Activated CD8-positive, alpha-beta memory T cell treated with anti-CD3 and anti-CD28 coated beads, Interleukin-2, amount 50 U/mL, for 1 hour (primary cell): ENCODE results near the gene COL20A1.

Experiments used
- DNase-seq: peaks from one replicate; pipeline ENCODE4 v3.0.0-alpha.2; 2020; ENCODE audit errors: extremely low read depth

Gene COL20A1

DNA sequence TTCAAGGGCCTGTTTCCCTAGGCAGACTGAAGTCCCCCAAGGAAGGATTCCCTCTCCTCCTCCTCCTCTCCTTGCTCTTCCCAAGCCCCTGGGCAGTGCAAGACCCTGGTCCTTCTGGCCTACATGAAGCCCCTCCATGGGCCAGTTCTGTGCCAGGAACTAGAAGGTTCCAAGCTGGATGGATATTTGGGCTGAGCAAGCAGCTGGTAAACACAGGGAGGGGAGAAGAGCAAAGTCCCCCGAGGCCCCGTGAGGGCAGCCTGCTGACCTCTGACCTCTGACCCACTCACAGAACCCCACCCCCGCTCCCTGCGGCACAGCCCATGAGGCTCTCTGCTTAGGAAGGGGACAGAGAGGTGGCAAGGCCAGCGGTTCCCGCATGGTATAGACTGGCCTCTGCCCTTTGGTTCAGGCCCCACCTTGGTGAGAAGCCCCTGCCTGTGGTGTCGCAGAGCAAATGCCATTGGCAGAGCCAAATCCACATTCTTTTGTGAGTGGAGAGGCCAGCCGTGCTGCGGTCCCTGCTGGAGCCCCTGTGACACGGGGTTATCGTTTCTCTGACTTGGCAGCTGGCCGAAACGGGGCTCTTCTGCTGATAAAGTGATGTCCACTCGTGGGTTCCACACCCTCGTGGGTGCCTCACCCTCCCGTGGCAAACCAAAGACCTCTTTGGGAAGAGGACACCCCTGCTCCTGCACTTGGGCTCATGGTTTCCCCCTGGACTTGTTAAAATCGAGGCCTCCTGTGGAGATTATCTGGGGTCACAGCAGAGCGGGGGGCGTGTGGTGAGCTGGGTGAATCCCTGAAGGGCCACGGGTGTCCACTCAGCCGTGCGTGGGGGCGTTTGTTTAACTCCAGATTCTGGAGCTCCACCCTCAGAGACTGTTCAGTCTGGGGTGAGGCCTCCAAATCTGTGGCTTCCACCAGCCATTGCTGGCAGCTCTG is 70.3 kb downstream of the COL20A1 start:
- DNase-seq = no peak

DNA sequence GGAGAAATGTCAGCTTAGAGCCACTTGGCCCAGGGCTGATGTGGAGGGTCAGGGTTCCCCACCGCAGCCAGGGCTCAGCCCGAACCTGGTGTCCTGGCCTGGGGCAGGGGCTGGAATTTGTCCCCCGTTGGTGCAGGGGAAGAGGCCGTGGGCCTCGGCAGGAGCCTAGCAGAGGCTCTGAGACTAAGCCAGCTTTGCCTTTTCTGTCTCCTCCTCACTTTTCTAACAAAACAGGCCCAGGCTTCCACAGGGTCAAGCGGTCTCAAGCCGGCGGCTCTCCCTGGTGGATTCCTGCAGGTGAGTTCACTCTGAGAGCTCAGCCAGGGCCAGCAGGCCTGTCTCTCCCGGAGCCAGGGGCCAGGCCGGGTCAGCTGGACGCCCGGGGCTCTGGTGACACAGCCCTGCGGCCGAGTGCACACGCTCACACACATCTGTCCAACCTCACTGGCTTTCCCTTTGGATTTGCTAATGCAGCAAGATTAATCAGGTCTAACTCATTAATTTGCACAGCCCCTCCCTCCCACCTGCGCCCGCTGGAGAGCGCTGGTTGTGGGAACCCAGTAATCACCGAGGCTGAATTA is 71.1 kb downstream of the COL20A1 start:
- no peak for DNase-seq

DNA sequence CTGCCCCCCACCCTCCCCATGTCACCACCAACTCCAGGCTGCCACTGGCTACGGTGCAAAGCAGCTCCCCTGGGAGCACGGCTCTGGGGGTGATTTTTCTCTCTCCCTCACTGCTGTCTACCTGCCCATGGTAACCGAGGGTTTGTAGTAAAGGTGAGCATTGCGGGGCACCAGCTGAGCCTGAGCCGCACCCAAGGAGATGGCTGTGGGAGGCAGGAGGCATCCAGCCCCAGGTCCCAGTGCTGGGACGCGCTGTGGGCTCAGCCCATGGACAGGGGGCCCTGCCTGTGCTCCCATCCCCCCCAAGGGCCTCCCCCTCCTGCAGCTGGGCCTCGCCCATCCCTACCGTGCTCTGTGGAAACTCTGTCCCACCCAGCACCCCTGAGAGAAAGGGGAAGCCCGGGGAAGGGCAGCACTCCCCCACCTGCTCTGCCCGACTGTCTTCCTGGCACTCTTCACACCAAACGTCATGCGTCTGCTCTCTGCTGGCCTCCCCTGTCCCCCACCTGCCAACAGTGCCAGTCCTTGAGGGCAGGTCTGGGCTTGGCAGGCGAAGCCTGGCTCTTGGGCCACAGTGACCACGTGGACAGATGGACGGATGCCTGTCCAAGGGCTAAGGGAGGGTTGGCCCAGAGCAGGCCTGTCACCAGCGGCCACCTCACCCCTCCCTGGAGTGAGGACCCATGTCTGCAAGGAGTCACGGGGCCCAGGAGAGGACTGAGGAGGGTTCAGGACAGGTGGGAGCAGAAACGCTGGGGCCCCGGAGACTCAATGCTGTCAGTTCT is 72.0 kb downstream of the COL20A1 start:
- no peak for DNase-seq

DNA sequence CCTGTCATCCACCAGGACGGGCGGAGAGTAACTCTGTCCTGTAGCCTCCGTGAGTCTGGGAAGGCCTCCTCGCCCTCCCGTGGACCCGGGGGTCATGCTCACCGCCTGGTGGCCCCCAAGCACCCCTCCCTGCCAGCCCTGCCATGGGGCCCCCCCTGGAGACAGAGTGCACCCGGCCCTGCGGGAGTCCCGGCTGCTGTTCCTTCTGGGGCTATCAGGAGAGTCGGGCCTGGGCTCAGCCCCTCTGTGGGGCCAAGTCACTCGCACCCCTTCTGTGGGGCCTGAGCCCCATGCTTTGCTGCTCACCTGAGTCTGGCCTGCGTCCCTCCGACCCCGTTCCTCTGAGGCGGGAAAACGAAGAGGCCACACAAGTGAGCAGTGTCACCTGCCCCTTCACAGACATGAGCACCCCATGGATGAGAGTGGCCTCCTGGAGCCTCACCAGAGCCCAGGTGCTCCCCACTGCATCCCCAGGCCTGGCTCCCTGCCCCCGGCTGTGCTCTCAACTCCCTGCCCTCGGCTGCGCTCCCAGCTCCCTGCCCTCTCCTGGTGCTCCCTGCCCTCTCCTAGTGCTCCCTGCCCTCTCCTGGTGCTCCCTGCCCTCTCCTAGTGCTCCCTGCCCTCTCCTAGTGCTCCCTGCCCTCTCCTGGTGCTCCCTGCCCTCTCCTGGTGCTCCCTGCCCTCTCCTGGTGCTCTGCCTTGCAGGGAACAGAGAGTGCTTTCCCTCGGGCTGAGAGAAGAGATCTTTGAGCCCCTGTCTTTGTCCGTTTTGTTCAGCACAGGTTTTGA is 72.8 kb downstream of the COL20A1 start:
- DNase-seq = no peak

DNA sequence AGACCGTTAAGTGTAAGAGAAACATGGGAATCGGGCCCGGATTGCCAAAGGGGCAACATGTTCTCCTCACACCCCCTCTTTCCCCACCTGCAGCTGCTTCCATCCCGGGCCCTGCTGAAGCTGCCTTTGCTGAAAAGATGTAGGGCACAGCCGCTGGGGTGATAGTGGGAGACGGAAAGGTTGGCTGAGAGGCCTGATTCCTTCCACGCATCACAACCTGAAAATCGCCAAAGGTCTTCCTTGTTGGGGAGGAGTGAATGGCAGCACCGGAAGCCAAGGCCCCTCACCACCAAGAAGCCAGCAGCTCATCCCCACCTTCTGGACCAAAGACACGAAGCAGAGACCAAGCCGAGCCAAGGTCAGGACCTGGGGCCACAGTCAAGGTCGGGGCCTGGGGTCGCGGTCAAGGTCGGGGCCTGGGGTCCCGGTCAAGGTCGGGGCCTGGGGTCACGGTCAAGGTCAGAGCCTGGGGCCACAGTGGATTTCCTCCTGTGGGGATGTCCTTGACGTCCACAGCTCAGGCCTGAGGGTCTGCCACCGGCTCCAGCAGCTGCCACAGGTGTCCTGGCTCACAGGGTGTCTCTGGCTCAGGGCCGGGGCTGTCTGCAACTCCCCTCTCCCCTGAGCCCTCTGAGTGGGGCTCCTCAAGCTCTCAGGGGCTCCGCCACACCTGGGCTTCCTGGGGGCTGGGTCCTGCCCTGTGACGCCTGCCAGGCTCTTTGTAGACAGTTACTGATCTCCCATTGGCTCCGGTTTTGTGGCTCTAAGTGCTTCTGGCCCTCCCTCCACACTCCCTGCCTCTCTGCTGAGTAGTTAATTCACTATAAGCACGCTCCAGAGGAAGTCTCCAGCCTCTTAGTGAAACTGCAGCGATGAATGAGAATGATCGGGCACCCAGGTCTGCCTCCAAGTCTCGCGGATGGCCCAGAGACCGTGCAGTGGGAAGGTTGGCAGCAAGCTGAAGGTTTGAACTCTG is 73.7 kb downstream of the COL20A1 start:
- no peak for DNase-seq

DNA sequence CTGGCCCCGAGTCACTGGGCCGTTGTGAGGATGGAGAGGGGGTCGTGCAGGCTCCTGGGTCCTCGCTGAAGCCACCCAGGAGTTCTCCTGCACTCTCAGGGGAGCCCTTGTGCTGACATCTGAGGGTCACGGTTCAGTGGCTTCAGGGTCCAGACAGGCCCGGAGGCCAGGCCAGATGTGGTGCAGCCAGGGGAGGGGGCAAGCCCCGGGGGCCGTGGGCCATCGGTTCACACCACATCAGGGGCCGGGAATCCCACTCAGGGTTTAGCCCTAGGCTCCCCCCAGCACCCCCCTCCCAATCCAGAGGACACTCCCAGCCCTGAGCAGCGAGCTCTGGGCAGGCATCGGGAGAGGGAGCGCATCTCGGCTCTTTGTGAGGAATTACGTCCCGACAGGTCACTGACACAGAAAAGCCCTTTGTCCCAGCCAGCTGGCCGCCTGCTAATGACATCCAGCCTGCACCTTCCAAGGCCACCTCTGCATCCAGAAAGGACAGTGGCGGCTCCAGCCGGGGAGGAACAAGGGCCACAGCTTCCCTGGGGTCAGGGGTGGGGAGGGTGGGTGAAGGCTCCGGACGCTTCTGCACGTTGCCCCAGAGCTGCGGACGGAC is 74.6 kb downstream of the COL20A1 start:
- no peak for DNase-seq

DNA sequence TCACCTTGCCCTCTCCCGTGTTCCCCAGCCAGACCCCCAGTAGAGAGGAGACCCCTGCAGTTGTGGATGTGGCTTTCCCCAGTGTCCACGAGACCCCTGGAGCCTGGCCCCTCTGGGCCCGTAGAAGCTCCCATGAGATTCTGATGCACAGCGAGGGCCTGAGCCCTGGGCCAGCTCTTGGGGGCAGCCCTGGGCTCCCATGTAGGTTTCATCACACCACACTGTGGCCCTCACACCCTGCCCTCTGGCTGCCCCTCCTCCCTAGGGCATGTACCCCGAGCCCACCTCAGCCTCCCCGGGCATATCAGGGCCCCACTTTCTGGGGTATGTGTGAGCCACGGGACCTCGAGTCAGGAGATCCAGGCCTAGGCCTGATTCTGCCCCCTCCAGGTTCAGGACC is 75.2 kb downstream of the COL20A1 start:
- DNase-seq = no peak

DNA sequence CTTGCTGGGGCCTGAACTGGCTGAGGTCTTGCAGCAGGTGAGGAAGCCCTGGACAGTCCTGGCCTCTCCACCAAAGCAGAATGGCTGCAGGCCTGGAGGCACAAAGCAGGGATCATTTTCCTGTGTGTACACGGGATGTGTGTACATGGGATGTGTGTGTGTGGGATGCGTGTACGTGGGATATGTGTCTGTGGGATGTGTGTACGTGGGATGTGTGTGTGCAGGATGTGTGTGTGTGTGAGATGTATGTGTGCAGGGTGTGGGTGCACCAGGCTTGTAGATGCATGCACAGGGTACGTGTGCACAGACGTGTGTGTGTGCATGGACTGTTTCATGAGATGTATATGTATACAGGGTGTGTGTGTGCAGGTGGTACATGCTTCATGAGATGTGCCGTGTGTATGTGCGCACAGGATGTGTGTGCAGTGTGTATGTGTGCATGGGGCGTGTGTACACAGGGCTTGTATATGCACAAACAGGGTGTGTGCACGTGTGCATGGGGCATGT is 76.1 kb downstream of the COL20A1 start:
- no peak for DNase-seq

DNA sequence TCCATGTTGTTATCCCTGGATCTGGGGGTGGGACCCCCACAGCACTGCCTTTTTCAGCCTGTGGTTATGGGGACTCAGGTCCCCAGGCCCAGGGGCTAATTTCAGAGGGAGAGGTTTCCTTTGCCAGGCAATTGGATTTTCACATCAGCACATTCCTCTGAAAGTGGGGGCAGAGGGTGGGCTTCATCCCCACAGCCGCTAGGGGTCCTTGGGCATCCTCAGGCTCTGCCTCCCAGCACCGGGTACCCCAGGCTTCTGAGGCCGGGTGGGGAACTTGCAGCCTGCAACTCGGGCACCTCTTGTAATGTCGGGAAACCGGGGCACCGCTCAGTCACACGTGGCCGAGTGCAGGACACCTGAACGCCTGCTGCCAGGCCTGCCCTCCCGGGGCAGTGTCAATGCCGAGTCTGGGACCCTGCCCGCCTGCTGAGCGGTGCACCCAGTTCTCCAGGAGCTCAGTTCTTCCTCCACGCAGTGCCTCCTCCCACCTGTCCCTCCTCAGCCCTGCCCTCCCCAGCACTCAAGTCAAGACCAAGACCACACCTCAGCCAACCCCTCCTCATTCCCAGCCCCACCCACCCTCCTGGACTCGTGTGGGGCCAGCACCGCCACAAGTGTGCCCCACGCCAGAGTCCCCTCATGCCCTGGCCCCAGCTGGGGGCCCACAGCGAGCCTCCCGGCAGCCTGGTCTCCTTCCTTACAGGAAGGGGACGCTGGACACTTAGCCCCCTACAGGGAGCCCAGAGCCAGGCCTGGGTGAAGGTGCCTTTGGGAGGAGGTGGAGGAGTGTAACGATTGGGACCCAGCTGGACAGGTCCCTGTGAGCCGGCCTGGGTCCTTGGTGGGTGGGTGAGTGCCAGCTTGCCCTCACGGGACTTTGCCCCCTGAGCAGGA is 77.0 kb downstream of the COL20A1 start:
- DNase-seq = no peak

DNA sequence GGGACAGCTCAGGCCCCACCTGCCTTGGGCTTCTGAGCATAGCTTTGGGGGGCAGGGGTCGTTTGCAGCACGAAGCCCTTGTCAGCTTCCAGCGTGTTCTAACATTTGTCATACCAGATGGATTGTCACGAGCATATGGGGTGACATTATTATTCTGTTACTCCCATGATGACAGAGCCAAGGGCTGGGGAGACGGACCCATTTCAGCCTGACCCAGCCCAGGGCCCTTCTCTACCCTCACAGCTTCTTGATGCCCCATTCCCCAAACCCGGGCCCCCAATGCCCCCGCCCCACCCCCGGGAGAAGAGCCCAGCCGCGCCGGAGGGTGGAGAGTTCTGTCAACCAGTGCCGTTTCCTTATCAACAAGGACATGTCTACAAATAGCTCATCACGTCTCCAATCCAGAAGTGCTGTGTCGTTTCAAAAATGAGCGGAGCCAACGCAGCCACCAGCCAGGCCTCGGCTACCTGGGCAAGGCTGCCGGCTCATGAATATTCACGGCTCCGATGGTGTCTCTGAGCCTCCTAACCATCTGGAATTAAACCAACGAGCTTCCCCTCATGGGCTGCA is 77.7 kb downstream of the COL20A1 start:
- no peak for DNase-seq

DNA sequence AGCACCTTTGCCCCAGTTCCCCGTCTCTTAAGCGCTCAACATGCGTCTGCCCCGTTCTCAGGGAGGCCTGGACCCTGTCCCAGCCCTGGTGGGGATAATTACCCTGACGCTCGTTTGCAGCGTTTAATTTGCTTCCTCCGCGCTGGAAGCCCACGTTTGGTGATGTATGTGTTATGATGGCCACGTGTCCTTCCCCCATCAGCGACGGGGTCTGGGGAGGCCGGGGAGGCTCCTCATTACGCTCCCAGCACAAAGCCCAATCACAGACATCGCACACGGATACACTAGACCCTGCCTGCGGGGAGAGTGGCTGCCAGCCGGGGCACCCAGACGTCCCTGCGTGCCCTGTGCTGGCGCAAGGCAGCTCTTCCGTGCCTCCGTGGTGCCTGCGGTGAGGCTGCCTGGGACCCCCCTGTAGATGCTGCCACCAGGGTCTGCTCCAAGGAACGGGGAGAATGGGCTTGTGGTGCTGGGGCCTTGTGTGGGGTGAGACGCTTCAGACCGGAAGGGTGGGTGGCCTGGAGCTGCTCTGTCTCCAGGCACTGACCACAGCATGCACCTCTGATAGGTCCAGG is 78.4 kb downstream of the COL20A1 start:
- DNase-seq = no peak

DNA sequence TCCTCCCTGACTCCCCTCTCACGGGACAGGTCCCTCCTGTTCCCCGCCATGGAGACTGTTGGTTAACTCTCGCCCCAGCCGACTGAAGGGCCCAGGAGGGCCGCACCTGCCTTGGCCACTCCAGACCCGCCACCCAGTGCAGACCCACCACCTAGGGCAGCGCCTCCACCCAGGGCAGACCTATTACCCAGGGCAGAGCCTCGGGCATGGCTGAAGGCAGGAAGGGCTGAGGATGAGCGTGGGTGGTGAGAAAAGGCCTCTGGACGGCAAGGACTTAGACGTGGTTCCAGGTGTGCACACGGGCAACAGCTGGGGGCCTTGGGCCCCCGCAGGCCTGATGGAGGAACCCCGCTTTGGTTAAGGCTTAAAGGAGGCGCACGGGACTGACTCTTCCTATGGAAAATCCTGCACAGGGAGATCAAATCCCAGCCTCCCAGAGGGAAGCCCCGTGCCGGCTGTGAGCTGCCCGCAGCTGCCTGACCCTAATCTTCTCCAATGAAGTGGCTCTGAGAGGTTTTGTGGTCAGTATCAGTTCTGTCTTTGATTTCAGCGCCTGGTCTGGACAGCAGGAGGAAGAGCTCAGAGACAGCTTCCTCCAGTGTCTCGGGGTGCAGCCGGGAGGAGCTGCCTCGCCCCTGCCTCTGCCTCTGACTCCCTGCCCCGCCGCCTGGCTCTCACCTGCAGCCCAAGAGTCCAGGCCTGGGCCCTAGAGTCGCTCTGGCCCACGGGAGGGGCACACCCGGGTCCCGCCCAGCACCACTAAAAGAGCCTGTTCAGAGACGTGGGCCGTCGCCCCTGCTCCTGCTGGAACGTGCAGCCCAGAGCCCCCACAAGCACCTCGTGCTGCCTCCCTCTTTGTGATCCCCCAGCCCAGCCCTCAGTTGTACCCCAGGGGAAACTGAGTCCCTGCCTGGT is 80.2 kb downstream of the COL20A1 start:
- no peak for DNase-seq

DNA sequence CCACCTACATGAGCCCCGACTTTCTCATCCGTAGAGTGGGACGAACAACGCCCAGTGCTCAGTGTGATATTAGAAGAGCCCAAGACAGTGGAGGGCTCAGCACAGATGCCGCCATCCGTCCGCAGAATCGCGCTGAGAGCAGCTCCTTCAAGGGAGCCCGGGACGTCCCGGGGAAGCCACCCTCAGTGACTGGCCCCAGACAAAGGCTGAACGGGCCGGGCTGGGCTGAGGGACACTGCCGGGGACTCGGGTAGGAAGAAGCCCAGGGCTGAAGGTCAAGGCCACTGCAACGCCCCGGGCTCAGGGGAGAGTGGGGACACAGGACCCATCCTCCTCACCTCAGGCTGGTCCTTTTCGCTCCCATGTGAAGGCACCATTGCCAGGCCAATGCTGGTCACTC is 81.0 kb downstream of the COL20A1 start:
- no peak for DNase-seq

DNA sequence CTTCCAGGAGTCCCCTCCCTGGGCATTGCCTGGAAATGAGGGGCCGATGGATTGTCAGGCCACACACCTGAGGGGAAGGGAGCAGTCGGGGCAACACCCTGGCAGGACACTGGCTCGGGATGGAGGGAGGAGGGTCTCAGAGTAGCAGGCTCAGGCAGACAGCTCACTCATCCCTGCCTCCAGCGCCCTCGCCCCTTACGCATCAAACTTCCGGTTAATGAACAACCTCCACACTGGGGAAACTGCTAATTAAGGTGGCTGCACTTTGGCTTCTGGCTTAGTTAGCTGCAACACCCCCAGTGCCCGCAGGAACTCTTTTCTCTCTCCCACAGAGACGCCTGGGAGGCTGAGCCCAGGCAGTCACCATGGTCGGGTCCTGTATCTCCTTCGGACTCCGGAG is 81.5 kb downstream of the COL20A1 start:
- DNase-seq = no peak

DNA sequence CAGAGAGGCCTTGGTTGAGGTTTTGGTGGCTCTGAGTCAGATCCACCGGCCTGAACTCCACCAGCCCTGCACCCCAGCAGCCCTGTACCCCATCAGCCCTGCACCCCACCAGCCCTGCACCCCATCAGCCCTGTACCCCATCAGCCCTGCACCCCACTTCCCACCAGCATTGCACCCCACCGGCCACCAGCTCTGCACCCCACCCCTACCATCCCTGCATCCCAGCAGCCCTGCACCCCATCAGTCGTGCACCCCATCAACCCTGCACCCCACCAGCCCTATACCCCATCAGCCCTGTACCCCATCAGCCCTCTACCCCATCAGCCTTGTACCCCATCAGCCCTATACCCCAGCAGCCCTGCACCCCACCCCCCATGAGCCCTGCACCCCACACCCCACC is 82.5 kb downstream of the COL20A1 start:
- no peak for DNase-seq

DNA sequence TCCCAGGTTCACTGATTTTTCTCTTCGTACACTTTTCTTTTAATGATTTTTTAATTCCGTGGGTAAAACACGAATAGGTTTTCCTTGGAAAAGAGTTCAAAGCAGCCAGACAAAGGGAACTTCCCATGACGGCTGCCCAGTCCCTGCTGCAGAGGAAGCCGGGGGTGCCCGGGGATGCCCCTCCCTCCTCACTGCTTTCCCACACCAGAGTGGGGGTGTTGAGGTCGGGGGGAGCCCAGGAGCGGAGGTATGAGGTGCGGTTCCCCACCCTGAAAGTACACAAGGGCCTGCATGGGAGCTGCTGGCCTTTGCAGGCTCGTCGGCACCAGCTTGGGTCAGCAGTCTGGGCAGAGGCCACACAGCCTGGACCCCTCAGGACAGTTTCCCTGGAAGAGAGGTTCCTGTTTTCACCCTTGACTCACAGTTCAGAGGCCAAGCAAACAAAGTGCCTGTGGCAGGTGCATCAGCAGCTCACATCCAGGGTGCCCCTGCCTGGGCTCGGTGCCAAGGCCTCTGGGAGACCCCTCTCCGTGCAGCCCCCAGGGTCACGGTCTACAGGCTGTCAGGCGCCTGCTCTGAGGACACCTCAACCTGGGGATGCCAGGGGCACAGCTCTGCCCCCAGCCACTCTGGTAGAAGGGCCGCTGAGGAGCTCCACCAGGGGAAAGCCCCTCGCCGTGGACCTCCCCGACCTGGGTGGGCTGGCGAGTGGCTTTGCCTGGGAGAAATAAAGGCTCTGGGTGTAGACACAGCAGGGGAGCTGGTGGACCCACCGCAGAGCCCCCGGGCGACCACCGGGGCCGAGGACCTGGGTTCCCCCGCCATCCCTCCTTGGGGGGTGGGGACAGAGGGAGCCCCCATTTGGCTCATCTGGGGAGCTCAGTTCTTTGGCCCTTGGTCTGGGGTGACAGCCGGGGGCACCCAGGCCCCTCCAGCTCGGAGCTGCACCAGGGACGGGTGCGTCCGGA is 83.6 kb downstream of the COL20A1 start:
- no peak for DNase-seq
